ENCODE measurements around the gene SP6.

The SP6 gene

GRCh38 chr17:47853616-47854015 lies 2.7 kb upstream of the SP6 start:
- no peak for DNase-seq

- DNase-seq, result no peak
Observed at GRCh38 chr17:47852113-47852949, 1.4 kb upstream of the SP6 start.

GRCh38 chr17:47851764-47852112 lies 775 bp upstream of the SP6 start:
- DNase-seq, result no peak

- DNase-seq, result no peak
Observed at GRCh38 chr17:47850373-47850691, 631 bp downstream of the SP6 start.

GRCh38 chr17:47848198-47848513 lies 2.8 kb downstream of the SP6 start:
- no peak for DNase-seq

GRCh38 chr17:47847341-47848197 lies 3.4 kb downstream of the SP6 start:
- peak; percentile 26 for DNase-seq

GRCh38 chr17:47846716-47847340 lies 4.1 kb downstream of the SP6 start:
- no peak for DNase-seq

GRCh38 chr17:47845716-47846075 lies 5.3 kb downstream of the SP6 start:
- no peak for DNase-seq

- DNase-seq, result no peak
Observed at GRCh38 chr17:47844814-47845715, 5.9 kb downstream of the SP6 start.

GRCh38 chr17:47844227-47844626 lies 6.7 kb downstream of the SP6 start:
- no peak for DNase-seq

- DNase-seq, result no peak
Observed at GRCh38 chr17:47843391-47843730, 7.6 kb downstream of the SP6 start.

GRCh38 chr17:47841488-47842291 lies 9.3 kb downstream of the SP6 start:
- no peak for DNase-seq

GRCh38 chr17:47840742-47841487 lies 10.0 kb downstream of the SP6 start, which contains the start of gene SCRN2:
Gene SCRN2, minus strand, starts transcription at chr17:47841273. Its CDS starts 430 bp downstream, at chr17:47840843.
- peak; percentile 87 for DNase-seq

- DNase-seq, result no peak
Observed at GRCh38 chr17:47840001-47840741, 10.8 kb downstream of the SP6 start.

GRCh38 chr17:47839071-47839470 lies 11.9 kb downstream of the SP6 start:
- no peak for DNase-seq

GRCh38 chr17:47838636-47839035 lies 12.3 kb downstream of the SP6 start:
- DNase-seq, result no peak

- no peak for DNase-seq
Observed at GRCh38 chr17:47837401-47838039, 13.4 kb downstream of the SP6 start.

GRCh38 chr17:47836601-47837000 lies 14.4 kb downstream of the SP6 start:
- DNase-seq, result no peak

GRCh38 chr17:47834756-47835155 lies 16.2 kb downstream of the SP6 start:
- no peak for DNase-seq

GRCh38 chr17:47831934-47832327 lies 19.0 kb downstream of the SP6 start:
- DNase-seq, result no peak
